Measurements from ENCODE around the gene ZNF91.
"Not testable (repeated sequence)": the region's sequence is repeated elsewhere in the genome, so short reads cannot be mapped to it uniquely, and the experiment has no call there.

DNA sequence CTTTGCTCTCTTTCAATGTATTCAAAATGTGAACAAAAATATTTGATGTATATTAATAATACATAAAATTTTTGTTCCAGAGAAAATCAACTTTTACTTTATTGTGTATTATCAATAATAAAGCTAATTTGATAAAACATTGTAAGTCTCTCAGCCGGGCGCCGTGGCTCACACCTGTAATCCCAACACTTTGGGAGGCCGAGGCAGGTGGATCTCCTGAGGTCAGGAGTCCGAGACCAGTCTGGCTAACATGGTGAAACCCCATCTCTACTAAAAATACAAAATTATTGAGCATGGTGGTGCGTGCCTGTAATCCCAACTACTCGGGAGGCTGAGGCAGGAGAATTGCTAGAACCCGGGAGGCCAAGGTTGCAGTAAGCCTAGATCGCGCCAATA, 449 bp upstream of the ZNF91 start:
- TF ChIP-seq EZH2 (IDR thresholded peaks at IDR 0.05; ENCODE audit: low read depth); CTCF (conservative IDR thresholded peaks at IDR 0.05): not testable (repeated sequence)
